ENCODE data around the gene ZNF446.

GRCh38 chr19:58450856-58451357, 25.2 kb upstream of the ZNF446 start:
- TF ChIP-seq CTCF (IDR thresholded peaks at IDR 0.05) (no peak), POLR2A (IDR thresholded peaks at IDR 0.05) (no peak)
